HL-60/S4 treated with phorbol 12-myristate 13-acetate at 8.2 ng/mL for 4 days and 3 days (cell line): ENCODE data around the gene SERPINE3.

Experiments
- in situ Hi-C: fragments of 300-500 bp; cut with MboI; formaldehyde crosslinking; loops from 2 replicates; pipeline ENCODE4 v1.15.0; 2022; ENCODE audit warnings: low sequenced_read_pairs

SERPINE3 gene

GRCh38 chr13:51339354-51339753 lies at the start of gene SERPINE3:
SERPINE3 (plus strand) TSS chr13:51339691; CDS start chr13:51341092, 1,401 bp downstream.
- in situ Hi-C loops: no loop called here

GRCh38 chr13:51291341-51291740 lies 48.1 kb upstream of the SERPINE3 start:
- in situ Hi-C loops: loop anchor here (10.0 kb wide), 1 partner anchor 157 kb away; no protein-coding TSS in a partner anchor

GRCh38 chr13:51292000-51292565 lies 47.4 kb upstream of the SERPINE3 start:
- in situ Hi-C loops: loop anchor here (10.0 kb wide), 1 partner anchor 157 kb away; no protein-coding TSS in a partner anchor

GRCh38 chr13:51297556-51297955 lies 41.9 kb upstream of the SERPINE3 start:
- in situ Hi-C loops: loop anchor here (10.0 kb wide), 1 partner anchor 163 kb away; no protein-coding TSS in a partner anchor

- in situ Hi-C loops: loop anchor here (10.0 kb wide), 1 partner anchor 164 kb away; no protein-coding TSS in a partner anchor
Observed at GRCh38 chr13:51298812-51299211, 40.7 kb upstream of the SERPINE3 start.

GRCh38 chr13:51303063-51303552 lies 36.4 kb upstream of the SERPINE3 start:
- in situ Hi-C loops: no loop called here

- in situ Hi-C loops: no loop called here
Observed at GRCh38 chr13:51303882-51304281, 35.6 kb upstream of the SERPINE3 start.

GRCh38 chr13:51305271-51305967 lies 34.1 kb upstream of the SERPINE3 start:
- in situ Hi-C loops: no loop called here

GRCh38 chr13:51308781-51309180 lies 30.7 kb upstream of the SERPINE3 start:
- in situ Hi-C loops: no loop called here

- in situ Hi-C loops: no loop called here
Observed at GRCh38 chr13:51311231-51311630, 28.3 kb upstream of the SERPINE3 start.

- in situ Hi-C loops: no loop called here
Observed at GRCh38 chr13:51311957-51312520, 27.5 kb upstream of the SERPINE3 start.

GRCh38 chr13:51313619-51314018 lies 25.9 kb upstream of the SERPINE3 start:
- in situ Hi-C loops: no loop called here

- in situ Hi-C loops: no loop called here
Observed at GRCh38 chr13:51317262-51317661, 22.2 kb upstream of the SERPINE3 start.

GRCh38 chr13:51318015-51318414 lies 21.5 kb upstream of the SERPINE3 start:
- in situ Hi-C loops: no loop called here

GRCh38 chr13:51318876-51319275 lies 20.6 kb upstream of the SERPINE3 start:
- in situ Hi-C loops: no loop called here

- in situ Hi-C loops: no loop called here
Observed at GRCh38 chr13:51321836-51322235, 17.7 kb upstream of the SERPINE3 start.

- in situ Hi-C loops: no loop called here
Observed at GRCh38 chr13:51322826-51323225, 16.7 kb upstream of the SERPINE3 start.

- in situ Hi-C loops: no loop called here
Observed at GRCh38 chr13:51323824-51324511, 15.5 kb upstream of the SERPINE3 start.

- in situ Hi-C loops: no loop called here
Observed at GRCh38 chr13:51324714-51325420, 14.6 kb upstream of the SERPINE3 start.

GRCh38 chr13:51325837-51326236 lies 13.7 kb upstream of the SERPINE3 start:
- in situ Hi-C loops: no loop called here

GRCh38 chr13:51326777-51327176 lies 12.7 kb upstream of the SERPINE3 start:
- in situ Hi-C loops: no loop called here
